Muscle layer of duodenum (tissue), 2 donors: ENCODE results near the gene LILRB1.
"Not testable (repeated sequence)": the region's sequence is repeated elsewhere in the genome, so short reads cannot be mapped to it uniquely, and the experiment has no call there.

Experiments
- H3K27ac ChIP-seq: one replicate; pipeline ENCODE4 v1.7.0; 2013; ENCODE audit warnings: mild to moderate bottlenecking, low read length
- H3K27me3 ChIP-seq: one replicate; pipeline ENCODE4 v1.7.0; 2013; ENCODE audit warnings: low read depth, mild to moderate bottlenecking, control low read depth, low read length
- H3K36me3 ChIP-seq, 2 donors: one replicate each; pipeline ENCODE4 v1.7.0; 2013; ENCODE audit warnings: low read length in 2 of 2, control low read depth in 1 of 2, mild to moderate bottlenecking in 1 of 2; ENCODE audit not compliant: insufficient read depth in 2 of 2, control insufficient read depth in 1 of 2
- H3K4me1 ChIP-seq, 2 donors: one replicate each; pipeline ENCODE4 v1.7.0; 2013; ENCODE audit warnings: low read length in 2 of 2, mild to moderate bottlenecking in 2 of 2, control low read depth in 1 of 2, moderate library complexity in 1 of 2; ENCODE audit not compliant: insufficient read depth in 2 of 2, control insufficient read depth in 1 of 2
- H3K4me3 ChIP-seq, 2 donors: one replicate each; pipeline ENCODE4 v1.7.0; 2013; ENCODE audit warnings: low read length in 2 of 2, low read depth in 1 of 2, mild to moderate bottlenecking in 1 of 2
- H3K9me3 ChIP-seq, 2 donors: one replicate each; pipeline ENCODE4 v1.7.0; 2013; ENCODE audit warnings: low read length in 2 of 2, control low read depth in 1 of 2, mild to moderate bottlenecking in 1 of 2; ENCODE audit not compliant: control insufficient read depth in 1 of 2
- donor health status: healthy.

LILRB1 gene

GRCh38 chr19:54626757-54627156 lies 3.5 kb upstream of the LILRB1 start:
- Histone ChIP-seq H3K27ac (no peak overlapping the region), H3K9me3 (peaks cover 0 to 4% of the 10 kb centered on the region in 2 donors), H3K4me1 (no peaks in the 10 kb centered on the region), H3K27me3 (no peaks in the 10 kb centered on the region), H3K4me3 (no peak overlapping the region), H3K36me3 (no peaks in the 10 kb centered on the region)

GRCh38 chr19:54627912-54628311 lies 2.4 kb upstream of the LILRB1 start:
- not testable (repeated sequence) for H3K27ac ChIP-seq, H3K9me3 ChIP-seq, H3K4me3 ChIP-seq, H3K36me3 ChIP-seq, H3K27me3 ChIP-seq, H3K4me1 ChIP-seq

GRCh38 chr19:54630782-54631181 lies 498 bp downstream of the LILRB1 start:
- Histone ChIP-seq H3K4me1 (no peaks in the 10 kb centered on the region), H3K36me3 (no peaks in the 10 kb centered on the region), H3K27ac (no peak overlapping the region), H3K27me3 (no peaks in the 10 kb centered on the region), H3K9me3 (peaks cover 0 to 4% of the 10 kb centered on the region in 2 donors), H3K4me3 (no peak overlapping the region)

GRCh38 chr19:54631489-54632337 lies 1.4 kb downstream of the LILRB1 start:
- not testable (repeated sequence) for H3K27ac ChIP-seq, H3K27me3 ChIP-seq, H3K36me3 ChIP-seq, H3K4me3 ChIP-seq, H3K9me3 ChIP-seq, H3K4me1 ChIP-seq

- not testable (repeated sequence) for H3K27me3 ChIP-seq, H3K4me3 ChIP-seq, H3K27ac ChIP-seq, H3K4me1 ChIP-seq, H3K9me3 ChIP-seq, H3K36me3 ChIP-seq
Measured at GRCh38 chr19:54632517-54632916, 2.2 kb downstream of the LILRB1 start.

GRCh38 chr19:54633401-54633800 lies 3.1 kb downstream of the LILRB1 start:
- no peaks in the 10 kb centered on the region for H3K36me3 ChIP-seq
- H3K9me3 ChIP-seq = no peaks in the 10 kb centered on the region
- H3K4me3 ChIP-seq = no peak overlapping the region
- no peaks in the 10 kb centered on the region for H3K27me3 ChIP-seq
- H3K4me1 ChIP-seq = no peaks in the 10 kb centered on the region
- no peak overlapping the region for H3K27ac ChIP-seq

- H3K27me3 ChIP-seq, H3K4me3 ChIP-seq, H3K9me3 ChIP-seq, H3K36me3 ChIP-seq, H3K27ac ChIP-seq, H3K4me1 ChIP-seq: not testable (repeated sequence)
Measured at GRCh38 chr19:54636081-54636480, 5.8 kb downstream of the LILRB1 start.

GRCh38 chr19:54638683-54639082 lies 8.4 kb downstream of the LILRB1 start:
- no peak overlapping the region for H3K4me3 ChIP-seq
- H3K27me3 ChIP-seq = no peaks in the 10 kb centered on the region
- H3K4me1 ChIP-seq = no peaks in the 10 kb centered on the region
- no peaks in the 10 kb centered on the region for H3K36me3 ChIP-seq
- H3K9me3 ChIP-seq = no peaks in the 10 kb centered on the region
- no peak overlapping the region for H3K27ac ChIP-seq

- not testable (repeated sequence) for H3K4me1 ChIP-seq, H3K4me3 ChIP-seq, H3K36me3 ChIP-seq, H3K9me3 ChIP-seq, H3K27me3 ChIP-seq, H3K27ac ChIP-seq
Measured at GRCh38 chr19:54642953-54643352, 12.7 kb downstream of the LILRB1 start.

- not testable (repeated sequence) for H3K27ac ChIP-seq, H3K36me3 ChIP-seq, H3K4me3 ChIP-seq, H3K4me1 ChIP-seq, H3K27me3 ChIP-seq, H3K9me3 ChIP-seq
Measured at GRCh38 chr19:54643583-54643982, 13.3 kb downstream of the LILRB1 start.

- H3K27me3 ChIP-seq = no peaks in the 10 kb centered on the region
- no peaks in the 10 kb centered on the region for H3K9me3 ChIP-seq
- H3K4me1 ChIP-seq = no peaks in the 10 kb centered on the region
- H3K27ac ChIP-seq = no peak overlapping the region
- no peak overlapping the region for H3K4me3 ChIP-seq
- no peaks in the 10 kb centered on the region for H3K36me3 ChIP-seq
Measured at GRCh38 chr19:54644056-54644455, 13.8 kb downstream of the LILRB1 start.

- Histone ChIP-seq H3K4me1 (no peaks in the 10 kb centered on the region), H3K27me3 (no peaks in the 10 kb centered on the region), H3K36me3 (no peaks in the 10 kb centered on the region), H3K4me3 (no peak overlapping the region), H3K9me3 (no peaks in the 10 kb centered on the region), H3K27ac (no peak overlapping the region)
Measured at GRCh38 chr19:54646331-54646841, 16.1 kb downstream of the LILRB1 start.
